ENCODE data around the gene LLPH. TPM values are rescaled to one million over a fixed set of nuclear protein-coding genes. Genes with fewer than 3 reads are reported as not detected.
A peak's percentile ranks its signal among the peaks of the same experiment; 100 is the strongest.

Gene LLPH
- total and polyA plus RNA-seq, 2 of the 13 experiments (the other 11 are each of a cell fraction or from before 2014, with no cell fraction given), result 4.2 to 25.6 TPM

DNA sequence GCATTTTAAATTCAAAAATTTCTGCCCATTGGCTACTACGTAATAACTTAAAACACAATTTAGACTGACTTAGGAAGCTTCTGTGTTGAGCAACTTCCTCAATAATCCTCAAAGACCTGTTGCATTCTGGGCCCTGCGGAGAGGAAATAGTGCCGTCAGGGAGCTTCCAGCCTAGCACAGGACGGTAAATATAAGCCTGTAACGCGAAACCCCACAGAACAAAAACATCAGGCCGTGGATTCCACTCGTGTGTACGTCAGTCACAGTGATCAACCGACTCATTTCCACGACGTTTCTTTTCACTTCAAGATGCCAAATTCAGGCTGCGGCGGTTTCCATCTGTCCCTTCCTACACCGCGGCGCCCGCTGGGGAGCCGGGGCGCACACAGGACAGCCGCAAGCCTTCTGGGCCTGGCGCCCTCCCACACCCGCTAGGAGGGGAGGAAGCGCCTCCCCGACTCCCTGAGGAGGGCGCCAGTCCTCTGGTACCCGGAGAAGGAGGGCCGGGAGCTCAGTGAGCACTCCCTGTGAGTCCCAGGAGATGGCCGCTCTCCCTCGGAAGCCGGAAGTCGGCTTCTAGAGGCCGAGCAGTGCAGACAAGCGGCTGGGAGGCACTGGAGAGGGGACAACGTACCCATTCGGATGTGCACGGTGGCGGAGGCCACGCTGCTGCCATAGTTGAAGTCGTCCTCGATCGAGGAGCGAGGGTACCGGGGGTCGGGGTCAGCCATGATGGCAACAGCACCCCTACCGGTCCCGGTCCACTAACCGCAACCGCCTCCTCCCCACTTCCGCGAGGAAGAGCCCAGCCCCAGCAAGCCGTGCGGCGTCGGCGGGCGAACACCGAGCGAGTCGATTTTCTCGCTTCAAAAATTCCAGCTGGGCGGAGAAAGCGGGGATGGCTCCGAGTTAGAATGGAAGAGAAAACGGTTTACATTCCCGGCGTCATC, 38.9 kb upstream of the LLPH start, which contains the start of gene TMBIM4 (continued):
- TF ChIP-seq, protein P1, sequence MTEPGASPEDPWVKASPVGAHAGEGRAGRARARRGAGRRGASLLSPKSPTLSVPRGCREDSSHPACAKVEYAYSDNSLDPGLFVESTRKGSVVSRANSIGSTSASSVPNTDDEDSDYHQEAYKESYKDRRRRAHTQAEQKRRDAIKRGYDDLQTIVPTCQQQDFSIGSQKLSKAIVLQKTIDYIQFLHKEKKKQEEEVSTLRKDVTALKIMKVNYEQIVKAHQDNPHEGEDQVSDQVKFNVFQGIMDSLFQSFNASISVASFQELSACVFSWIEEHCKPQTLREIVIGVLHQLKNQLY (CRISPR knock-in tag; IDR thresholded peaks at IDR 0.05), result no peak
- TF ChIP-seq ZNF597 (CRISPR knock-in tag; IDR thresholded peaks at IDR 0.05) (no peak), HNRNPL (IDR thresholded peaks at IDR 0.05; ENCODE audit: low read depth, low read length) (0 out of 2 replicates have a peak, but pooled peaks have one; percentile 59), FOXK1 (CRISPR knock-in tag; IDR thresholded peaks at IDR 0.05; ENCODE audit: borderline replicate concordance, low read depth) (no peak), SRSF1 (optimal IDR thresholded peaks at IDR 0.05; ENCODE audit: low read depth, low read length) (peak; percentile 86), REPIN1 (CRISPR knock-in tag; IDR thresholded peaks at IDR 0.05; ENCODE audit: borderline replicate concordance, low read depth) (peak; percentile 20; the same call in 1 of the 2 replicates), ZNF556 (CRISPR knock-in tag; IDR thresholded peaks at IDR 0.05; ENCODE audit: borderline replicate concordance) (peak; percentile 93), HMGA1 (CRISPR knock-in tag; conservative IDR thresholded peaks at IDR 0.05) (no peak), TEAD3 (CRISPR knock-in tag; optimal IDR thresholded peaks at IDR 0.05; ENCODE audit: borderline replicate concordance) (peak; percentile 52), NR2F1 (CRISPR knock-in tag; IDR thresholded peaks at IDR 0.05) (peak in 1 of 2 experiments; percentile 74; a peak in 1 of 4 replicates), SP1 (IDR thresholded peaks at IDR 0.05) (no peak), SP1 (CRISPR knock-in tag; IDR thresholded peaks at IDR 0.05) (no peak; the same call in 1 of the 2 replicates), ZNF451 (CRISPR knock-in tag; IDR thresholded peaks at IDR 0.05) (0 out of 2 replicates have a peak, but pooled peaks have one; percentile 20), ZSCAN20 (CRISPR knock-in tag; IDR thresholded peaks at IDR 0.05; ENCODE audit: borderline replicate concordance) (0 out of 2 replicates have a peak, but pooled peaks have one; percentile 58), MYC (CRISPR knock-in tag; IDR thresholded peaks at IDR 0.05; ENCODE audit: borderline replicate concordance) (peak; percentile 63), SRSF9 (IDR thresholded peaks at IDR 0.05; ENCODE audit: borderline replicate concordance, insufficient read depth, low read depth, low read length, poor library complexity, severe bottlenecking) (no peak), CC2D1A (CRISPR knock-in tag; IDR thresholded peaks at IDR 0.05) (no peak), CAMTA2 (CRISPR knock-in tag; IDR thresholded peaks at IDR 0.05; ENCODE audit: borderline replicate concordance) (0 out of 2 replicates have a peak, but pooled peaks have one; percentile 30), ZEB1 (IDR thresholded peaks at IDR 0.05; ENCODE audit: insufficient replicate concordance, low read depth) (no peak), GFI1 (CRISPR knock-in tag; IDR thresholded peaks at IDR 0.05; ENCODE audit: borderline replicate concordance) (no peak; the same call in 1 of the 2 replicates), ZNF563 (CRISPR knock-in tag; IDR thresholded peaks at IDR 0.05) (peak; percentile 74; the same call in 1 of the 2 replicates), ZNF605 (CRISPR knock-in tag; IDR thresholded peaks at IDR 0.05) (peak; percentile 79), ZNF879 (CRISPR knock-in tag; IDR thresholded peaks at IDR 0.05) (no peak)
- TF ChIP-seq, protein P2, sequence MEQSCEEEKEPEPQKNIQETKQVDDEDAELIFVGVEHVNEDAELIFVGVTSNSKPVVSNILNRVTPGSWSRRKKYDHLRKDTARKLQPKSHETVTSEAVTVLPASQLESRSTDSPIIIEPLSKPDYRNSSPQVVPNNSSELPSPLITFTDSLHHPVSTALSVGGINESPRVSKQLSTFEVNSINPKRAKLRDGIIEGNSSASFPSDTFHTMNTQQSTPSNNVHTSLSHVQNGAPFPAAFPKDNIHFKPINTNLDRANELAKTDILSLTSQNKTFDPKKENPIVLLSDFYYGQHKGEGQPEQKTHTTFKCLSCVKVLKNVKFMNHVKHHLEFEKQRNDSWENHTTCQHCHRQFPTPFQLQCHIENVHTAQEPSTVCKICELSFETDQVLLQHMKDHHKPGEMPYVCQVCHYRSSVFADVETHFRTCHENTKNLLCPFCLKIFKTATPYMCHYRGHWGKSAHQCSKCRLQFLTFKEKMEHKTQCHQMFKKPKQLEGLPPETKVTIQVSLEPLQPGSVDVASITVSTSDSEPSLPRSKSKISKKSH (CRISPR knock-in tag; IDR thresholded peaks at IDR 0.05; ENCODE audit: borderline replicate concordance), result peak; percentile 78
- TF ChIP-seq, protein P3, sequence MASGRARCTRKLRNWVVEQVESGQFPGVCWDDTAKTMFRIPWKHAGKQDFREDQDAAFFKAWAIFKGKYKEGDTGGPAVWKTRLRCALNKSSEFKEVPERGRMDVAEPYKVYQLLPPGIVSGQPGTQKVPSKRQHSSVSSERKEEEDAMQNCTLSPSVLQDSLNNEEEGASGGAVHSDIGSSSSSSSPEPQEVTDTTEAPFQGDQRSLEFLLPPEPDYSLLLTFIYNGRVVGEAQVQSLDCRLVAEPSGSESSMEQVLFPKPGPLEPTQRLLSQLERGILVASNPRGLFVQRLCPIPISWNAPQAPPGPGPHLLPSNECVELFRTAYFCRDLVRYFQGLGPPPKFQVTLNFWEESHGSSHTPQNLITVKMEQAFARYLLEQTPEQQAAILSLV (CRISPR knock-in tag; IDR thresholded peaks at IDR 0.05; ENCODE audit: borderline replicate concordance), result peak; percentile 78; the same call in 1 of the 2 replicates
